Neural cell (in vitro differentiated cells): ENCODE results near the gene PRR30. TPM values are rescaled to one million over a fixed set of nuclear protein-coding genes. Genes with fewer than 3 reads are reported as not detected.

ENCODE experiments used
- H2AFZ ChIP-seq: fragments of 200-600, 300-800 bp; sonication (generic), shearing (Covaris generic); 2 replicates; pipeline ENCODE4 v1.6.0; 2014; ENCODE audit warnings: low read depth, mild to moderate bottlenecking, antibody characterized with exemption, low read length, moderate library complexity
- H3F3A ChIP-seq: fragments of 200-600 bp; shearing (Covaris generic); 2 replicates; pipeline ENCODE4 v1.6.1; 2016; ENCODE audit warnings: mild to moderate bottlenecking, moderate library complexity, mixed read lengths, antibody characterized with exemption, low read length; ENCODE audit not compliant: insufficient read depth, poor library complexity, severe bottlenecking
- H3K27ac ChIP-seq: fragments of 200-600, 300-800 bp; sonication (generic), shearing (Covaris generic); 2 replicates; pipeline ENCODE4 v1.5.1; 2014; ENCODE audit warnings: mild to moderate bottlenecking, low read length, moderate library complexity
- H3K27me3 ChIP-seq: fragments of 300-800, 200-600 bp; sonication (generic), shearing (Covaris generic); 2 replicates; pipeline ENCODE4 v1.6.0; 2014; ENCODE audit warnings: mild to moderate bottlenecking, low read depth, low read length, moderate library complexity; ENCODE audit not compliant: insufficient read depth
- H3K36me3 ChIP-seq: fragments of 300-800, 200-600 bp; sonication (generic), shearing (Covaris generic); 2 replicates; pipeline ENCODE4 v1.5.1; 2014; ENCODE audit warnings: mild to moderate bottlenecking, antibody characterized with exemption, low read length, moderate library complexity; ENCODE audit not compliant: insufficient read depth
- H3K4me2 ChIP-seq: fragments of 300-800, 200-600 bp; sonication (generic), shearing (Covaris generic); 2 replicates; pipeline ENCODE4 v1.6.0; 2014; ENCODE audit warnings: mild to moderate bottlenecking, low read length
- H3K4me3 ChIP-seq: fragments of 300-800, 200-600 bp; sonication (generic), shearing (Covaris generic); 2 replicates; pipeline ENCODE4 v1.5.1; 2014; ENCODE audit warnings: mild to moderate bottlenecking, low read length, moderate library complexity
- H3K79me2 ChIP-seq: fragments of 200-600 bp; shearing (Covaris generic); replicated peaks from 2 replicates; pipeline ENCODE4 v1.6.0; 2014; ENCODE audit warnings: mild to moderate bottlenecking, low read length, moderate library complexity; ENCODE audit not compliant: insufficient read depth
- H3K9ac ChIP-seq: fragments of 300-800, 200-600 bp; sonication (generic), shearing (Covaris generic); 2 replicates; pipeline ENCODE4 v1.6.1; 2016; ENCODE audit warnings: mild to moderate bottlenecking, low read length, mixed read lengths
- H3K9me2 ChIP-seq: fragments of 200-600 bp; shearing (Covaris generic); 2 replicates; pipeline ENCODE4 v1.6.1; 2016; ENCODE audit warnings: mild to moderate bottlenecking, low read length, mixed read lengths; ENCODE audit not compliant: insufficient read depth
- H3K9me3 ChIP-seq: fragments of 200-600, 300-800 bp; sonication (generic), shearing (Covaris generic); 2 replicates; pipeline ENCODE4 v1.6.1; 2016; ENCODE audit warnings: mild to moderate bottlenecking, mixed run types, low read length, moderate library complexity, mixed read lengths
- H4K20me1 ChIP-seq: fragments of 200-600 bp; shearing (Covaris generic); 2 replicates; pipeline ENCODE4 v1.6.1; 2016; ENCODE audit warnings: mild to moderate bottlenecking, mixed run types; ENCODE audit not compliant: insufficient read depth
- CTCF ChIP-seq: fragments of 450-650 bp; IDR thresholded peaks from 2 replicates; pipeline ENCODE4 v1.5.1; 2014; ENCODE audit warnings: antibody characterized with exemption, mild to moderate bottlenecking, moderate library complexity; ENCODE audit not compliant: poor library complexity, severe bottlenecking
- EP300 ChIP-seq: fragments of 450-650 bp; conservative IDR thresholded peaks from 2 replicates; pipeline ENCODE4 v1.6.1; 2014; ENCODE audit warnings: antibody characterized with exemption, mild to moderate bottlenecking, moderate library complexity; ENCODE audit not compliant: poor library complexity, severe bottlenecking
- EZH2 ChIP-seq: fragments of 200-600, 300-800 bp; shearing (Covaris generic), sonication (generic); IDR thresholded peaks from 2 replicates; pipeline ENCODE4 v1.6.1; 2014; ENCODE audit warnings: antibody characterized with exemption, low read length, borderline replicate concordance, mild to moderate bottlenecking; ENCODE audit not compliant: insufficient read depth, poor library complexity, severe bottlenecking
- MXI1 ChIP-seq: fragments of 450-650 bp; conservative IDR thresholded peaks from 2 replicates; pipeline ENCODE4 v1.6.1; 2014; ENCODE audit warnings: antibody characterized with exemption, mild to moderate bottlenecking; ENCODE audit not compliant: poor library complexity, severe bottlenecking
- POLR2AphosphoS5 ChIP-seq: IDR thresholded peaks from 2 replicates; pipeline ENCODE4 v1.6.1; 2012
- RAD21 ChIP-seq: fragments of 450-650 bp; conservative IDR thresholded peaks from 2 replicates; pipeline ENCODE4 v1.6.1; 2014; ENCODE audit warnings: antibody characterized with exemption, mild to moderate bottlenecking, moderate library complexity
- SMC3 ChIP-seq: fragments of 450-650 bp; conservative IDR thresholded peaks from 2 replicates; pipeline ENCODE4 v1.6.1; 2014; ENCODE audit warnings: antibody characterized with exemption, mild to moderate bottlenecking, moderate library complexity; ENCODE audit not compliant: poor library complexity
- TAF1 ChIP-seq: IDR thresholded peaks from 2 replicates; pipeline ENCODE4 v1.6.1; 2012; ENCODE audit warnings: low read depth
- polyA plus RNA-seq: library from polyadenylated mRNA; depleted of rRNA; stranded (reverse); fragments of >200 nt; gene quantifications from 2 replicates; pipeline ENCODE4 v1.2.3, GENCODE V29; 2014
- TF ChIP-seq, protein P1 (sequence below): IDR thresholded peaks from 2 replicates; pipeline ENCODE4 v1.6.1; 2012; ENCODE audit warnings: borderline replicate concordance

Gene PRR30
- polyA plus RNA-seq, 1 donor from 2014 or later = not detected

- H3F3A ChIP-seq = no peaks in the 10 kb centered on the region
- no peaks in the 10 kb centered on the region for H3K79me2 ChIP-seq
- H4K20me1 ChIP-seq = no peaks in the 10 kb centered on the region
- H3K9me2 ChIP-seq = no peaks in the 10 kb centered on the region
- no peak overlapping the region for H2AFZ ChIP-seq
- TF ChIP-seq TAF1 (no peak), POLR2AphosphoS5 (no peak), EZH2 (no peak), SMC3 (no peak), CTCF (no peak), MXI1 (no peak), RAD21 (no peak), EP300 (no peak)
- TF ChIP-seq, protein P1, sequence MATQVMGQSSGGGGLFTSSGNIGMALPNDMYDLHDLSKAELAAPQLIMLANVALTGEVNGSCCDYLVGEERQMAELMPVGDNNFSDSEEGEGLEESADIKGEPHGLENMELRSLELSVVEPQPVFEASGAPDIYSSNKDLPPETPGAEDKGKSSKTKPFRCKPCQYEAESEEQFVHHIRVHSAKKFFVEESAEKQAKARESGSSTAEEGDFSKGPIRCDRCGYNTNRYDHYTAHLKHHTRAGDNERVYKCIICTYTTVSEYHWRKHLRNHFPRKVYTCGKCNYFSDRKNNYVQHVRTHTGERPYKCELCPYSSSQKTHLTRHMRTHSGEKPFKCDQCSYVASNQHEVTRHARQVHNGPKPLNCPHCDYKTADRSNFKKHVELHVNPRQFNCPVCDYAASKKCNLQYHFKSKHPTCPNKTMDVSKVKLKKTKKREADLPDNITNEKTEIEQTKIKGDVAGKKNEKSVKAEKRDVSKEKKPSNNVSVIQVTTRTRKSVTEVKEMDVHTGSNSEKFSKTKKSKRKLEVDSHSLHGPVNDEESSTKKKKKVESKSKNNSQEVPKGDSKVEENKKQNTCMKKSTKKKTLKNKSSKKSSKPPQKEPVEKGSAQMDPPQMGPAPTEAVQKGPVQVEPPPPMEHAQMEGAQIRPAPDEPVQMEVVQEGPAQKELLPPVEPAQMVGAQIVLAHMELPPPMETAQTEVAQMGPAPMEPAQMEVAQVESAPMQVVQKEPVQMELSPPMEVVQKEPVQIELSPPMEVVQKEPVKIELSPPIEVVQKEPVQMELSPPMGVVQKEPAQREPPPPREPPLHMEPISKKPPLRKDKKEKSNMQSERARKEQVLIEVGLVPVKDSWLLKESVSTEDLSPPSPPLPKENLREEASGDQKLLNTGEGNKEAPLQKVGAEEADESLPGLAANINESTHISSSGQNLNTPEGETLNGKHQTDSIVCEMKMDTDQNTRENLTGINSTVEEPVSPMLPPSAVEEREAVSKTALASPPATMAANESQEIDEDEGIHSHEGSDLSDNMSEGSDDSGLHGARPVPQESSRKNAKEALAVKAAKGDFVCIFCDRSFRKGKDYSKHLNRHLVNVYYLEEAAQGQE = no peak
- no peaks in the 10 kb centered on the region for H3K27me3 ChIP-seq
- H3K4me2 ChIP-seq = no peak overlapping the region
- H3K4me3 ChIP-seq = no peak overlapping the region
- no peaks in the 10 kb centered on the region for H3K36me3 ChIP-seq
- H3K27ac ChIP-seq = no peak overlapping the region
- no peaks in the 10 kb centered on the region for H3K9me3 ChIP-seq
- H3K9ac ChIP-seq = no peak overlapping the region
Observed at GRCh38 chr2:27091746-27092695, 47.2 kb downstream of the PRR30 start.

- H3K9ac ChIP-seq = no peak overlapping the region
- H3K27ac ChIP-seq = no peak overlapping the region
- no peak overlapping the region for H2AFZ ChIP-seq
- H4K20me1 ChIP-seq = no peaks in the 10 kb centered on the region
- no peaks in the 10 kb centered on the region for H3F3A ChIP-seq
- no peaks in the 10 kb centered on the region for H3K79me2 ChIP-seq
- no peaks in the 10 kb centered on the region for H3K9me2 ChIP-seq
- H3K9me3 ChIP-seq = no peaks in the 10 kb centered on the region
- TF ChIP-seq EP300 = no peak
- no peak for TF ChIP-seq MXI1
- no peak for TF ChIP-seq POLR2AphosphoS5
- no peak for TF ChIP-seq TAF1
- TF ChIP-seq, protein P1 = no peak
- TF ChIP-seq EZH2 = no peak
- TF ChIP-seq SMC3 = no peak
- no peak for TF ChIP-seq RAD21
- no peak overlapping the region for H3K4me3 ChIP-seq
- no peaks in the 10 kb centered on the region for H3K36me3 ChIP-seq
- no peak overlapping the region for H3K4me2 ChIP-seq
- H3K27me3 ChIP-seq = peaks cover 10% of the 10 kb centered on the region
Observed at GRCh38 chr2:27089111-27089954, 49.9 kb downstream of the PRR30 start.
